Activated CD8-positive, alpha-beta T cell treated with anti-CD3 and anti-CD28 coated beads for 36 hours (primary cell): ENCODE results near the gene SAFB2. TPM values are rescaled to one million over a fixed set of nuclear protein-coding genes. Genes with fewer than 3 reads are reported as not detected.

Experiments
- ATAC-seq: fragments of 200-7000 bp; cut with Tn5 transposase; one replicate; pipeline ENCODE4 v1.10.0; 2021; ENCODE audit warnings: mild to moderate bottlenecking, moderate library complexity
- CTCF ChIA-PET: fragments of 350-600 bp; sonication (Branson Sonifier 250); formaldehyde crosslinking; loops from one replicate; lab custom pipeline; 2021; ENCODE audit warnings: antibody characterized with exemption; lab: Charles Lee
- POLR2A ChIA-PET: fragments of 350-600 bp; sonication (Branson Sonifier 250); formaldehyde crosslinking; loops from one replicate; lab custom pipeline; 2021; ENCODE audit warnings: antibody characterized with exemption; lab: Charles Lee
- DNase-seq: peaks from one replicate; pipeline ENCODE4 v3.0.0-alpha.2; 2020
- H3K27ac Mint-ChIP-seq: one replicate; pipeline ENCODE4 v1.8.0; 2021; ENCODE audit warnings: mild to moderate bottlenecking, mixed read lengths
- H3K27me3 Mint-ChIP-seq: one replicate; pipeline ENCODE4 v1.8.0; 2021; ENCODE audit warnings: mixed read lengths
- H3K36me3 Mint-ChIP-seq: one replicate; pipeline ENCODE4 v1.8.0; 2021; ENCODE audit warnings: low read depth, mixed read lengths
- H3K4me1 Mint-ChIP-seq: one replicate; pipeline ENCODE4 v1.8.0; 2021; ENCODE audit warnings: low read depth, mixed read lengths
- H3K4me3 Mint-ChIP-seq: one replicate; pipeline ENCODE4 v1.8.0; 2021; ENCODE audit warnings: mild to moderate bottlenecking, moderate library complexity, mixed read lengths
- H3K9me3 Mint-ChIP-seq: one replicate; pipeline ENCODE4 v1.8.0; 2021; ENCODE audit warnings: mixed read lengths
- CTCF ChIP-seq: fragments of 200-600 bp; IDR thresholded peaks from one replicate; pipeline ENCODE4 v1.8.0; 2022; ENCODE audit warnings: antibody characterized with exemption, mild to moderate bottlenecking
- intact Hi-C: fragments of 100-400 bp; cut with micrococcal nuclease; formaldehyde crosslinking; loops from one replicate; pipeline ENCODE4 v1.10.0; 2022
- total RNA-seq, 2 experiments: library from RNA; stranded (reverse); gene quantifications; one replicate each; pipeline ENCODE4 v1.2.3, GENCODE V29; 2021

The SAFB2 gene
- total RNA-seq, 2 experiments from 2014 or later = 70.8 to 78.0 TPM

- Mint-ChIP-seq H3K36me3 (peaks cover 50% of the 10 kb centered on the region), H3K27me3 (no peaks in the 10 kb centered on the region), H3K4me1 (peaks cover 65% of the 10 kb centered on the region), H3K27ac (peak overlapping the region; percentile 5), H3K4me3 (no peak overlapping the region), H3K9me3 (no peaks in the 10 kb centered on the region)
- no peak for ATAC-seq
- intact Hi-C loops = no loop called here
- ChIA-PET CTCF (no interaction called here), POLR2A (interaction anchor here (0.9 to 1.2 kb wide), 2 partner anchors 10 to 13 kb away, joined by 3 to 4 read pairs; no protein-coding TSS in a partner anchor)
- no peak for TF ChIP-seq CTCF
- no peak for DNase-seq
Observed at GRCh38 chr19:5632241-5632612, 9.7 kb upstream of the SAFB2 start.

- no peaks in the 10 kb centered on the region for H3K9me3 Mint-ChIP-seq
- intact Hi-C loops = no loop called here
- ChIA-PET CTCF (no interaction called here), POLR2A (interaction anchor here (0.7 kb wide), 1 partner anchor 12 kb away, joined by 3 read pairs; no protein-coding TSS in a partner anchor)
- H3K4me3 Mint-ChIP-seq = no peak overlapping the region
- H3K27ac Mint-ChIP-seq = peak overlapping the region; percentile 74
- H3K4me1 Mint-ChIP-seq = peaks cover 70% of the 10 kb centered on the region
- ATAC-seq (no peak), DNase-seq (no peak)
- H3K27me3 Mint-ChIP-seq = no peaks in the 10 kb centered on the region
- no peak for TF ChIP-seq CTCF
- H3K36me3 Mint-ChIP-seq = peaks cover 52% of the 10 kb centered on the region
Observed at GRCh38 chr19:5631567-5632240, 9.1 kb upstream of the SAFB2 start.

GRCh38 chr19:5628919-5629481 is 6.4 kb upstream of the SAFB2 start:
- ATAC-seq (no peak), DNase-seq (no peak)
- TF ChIP-seq CTCF = no peak
- Mint-ChIP-seq H3K4me1 (peaks cover 82% of the 10 kb centered on the region), H3K4me3 (peak overlapping the region; percentile 27), H3K9me3 (no peaks in the 10 kb centered on the region), H3K27ac (peak overlapping the region; percentile 48), H3K36me3 (peaks cover 76% of the 10 kb centered on the region), H3K27me3 (no peaks in the 10 kb centered on the region)
- ChIA-PET POLR2A (no interaction called here), CTCF (interaction anchor here (1.4 kb wide), 2 partner anchors 9 to 58 kb away, joined by 3 to 4 read pairs; no protein-coding TSS in a partner anchor)
- intact Hi-C loops = no loop called here

GRCh38 chr19:5628461-5628860 is 5.9 kb upstream of the SAFB2 start:
- no peak for TF ChIP-seq CTCF
- Mint-ChIP-seq H3K36me3 (peaks cover 78% of the 10 kb centered on the region), H3K27me3 (no peaks in the 10 kb centered on the region), H3K27ac (no peak overlapping the region), H3K4me3 (peak overlapping the region; percentile 27), H3K9me3 (no peaks in the 10 kb centered on the region), H3K4me1 (peaks cover 80% of the 10 kb centered on the region)
- DNase-seq (no peak), ATAC-seq (peak; percentile 18)
- intact Hi-C loops = no loop called here
- CTCF ChIA-PET = no interaction called here
- POLR2A ChIA-PET = interaction anchor here (1.5 kb wide), 1 partner anchor 92 kb away, joined by 3 read pairs; the partner anchor contains the start of genes CATSPERD and LONP1

- Mint-ChIP-seq H3K9me3 (no peaks in the 10 kb centered on the region), H3K4me3 (peak overlapping the region; percentile 33), H3K4me1 (peaks cover 72% of the 10 kb centered on the region), H3K36me3 (peaks cover 76% of the 10 kb centered on the region), H3K27ac (peak overlapping the region; percentile 83), H3K27me3 (no peaks in the 10 kb centered on the region)
- intact Hi-C loops = no loop called here
- peak; percentile 75 for DNase-seq
- ChIA-PET POLR2A (interaction anchor here (0.7 to 1.5 kb wide), 5 partner anchors 16 to 137 kb away, joined by 3 to 4 read pairs (median 3); partner anchors contain the start of genes CATSPERD and LONP1), CTCF (no interaction called here)
- no peak for TF ChIP-seq CTCF
- no peak for ATAC-seq
Observed at GRCh38 chr19:5627395-5627904, 4.9 kb upstream of the SAFB2 start.
